ENCODE data around the gene C10orf62.
"Not testable (repeated sequence)": the region's sequence is repeated elsewhere in the genome, so short reads cannot be mapped to it uniquely, and the experiment has no call there.

The C10orf62 gene

GRCh38 chr10:97589479-97589878 is at the start of gene C10orf62:
Gene C10orf62, plus strand, starts transcription at chr10:97589721. Its CDS starts 177 bp downstream, at chr10:97589898.
- DNase-seq: no peak

GRCh38 chr10:97540669-97541500 is 48.6 kb upstream of the C10orf62 start:
- DNase-seq: no peak

DNA sequence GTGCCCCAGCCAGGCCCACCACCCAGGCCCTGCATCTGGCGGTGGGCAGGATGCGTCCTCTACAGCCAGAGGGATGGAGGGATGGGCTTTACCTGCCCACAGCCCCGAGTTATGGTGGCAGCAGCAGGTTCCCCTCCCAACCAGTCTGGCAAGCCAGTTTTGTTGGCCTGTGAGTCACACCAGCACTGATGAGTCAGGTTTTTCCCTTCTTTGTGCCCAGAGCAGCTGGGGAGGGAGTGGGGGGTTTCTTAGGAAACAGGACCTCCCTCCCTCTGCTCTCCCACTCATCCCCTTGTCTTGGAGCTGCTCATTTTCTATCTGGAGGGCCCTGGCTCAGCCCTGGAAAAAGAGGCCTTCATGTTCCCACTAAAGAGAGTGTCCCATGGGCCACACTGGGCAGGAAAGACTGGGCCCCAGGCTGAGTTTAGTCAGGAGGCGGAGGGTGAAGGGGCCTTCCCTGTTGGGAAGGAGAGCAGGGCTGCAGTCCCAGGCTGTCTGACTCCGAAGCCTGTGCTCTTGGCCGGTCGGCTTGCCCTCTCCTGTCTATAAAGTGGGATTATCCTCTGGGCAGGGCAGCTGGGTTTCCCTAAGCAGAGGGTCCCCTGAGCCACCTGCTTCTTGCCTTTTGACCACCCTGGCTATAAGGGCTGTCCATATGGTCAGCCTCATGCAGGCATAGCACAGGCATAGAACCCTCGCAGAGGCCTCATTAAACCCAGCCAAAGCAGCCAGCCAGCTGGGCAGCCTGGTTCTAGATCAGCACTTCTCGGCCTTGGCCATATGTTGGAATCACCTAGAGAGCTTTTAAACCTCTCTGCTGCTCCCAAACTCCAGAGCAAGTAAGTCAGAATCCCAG is 47.1 kb upstream of the C10orf62 start:
- peak; percentile 72 for DNase-seq

GRCh38 chr10:97543025-97543546 is 46.4 kb upstream of the C10orf62 start:
- peak; percentile 77 for DNase-seq

- no peak for DNase-seq
Observed at GRCh38 chr10:97546456-97547270, 42.9 kb upstream of the C10orf62 start.

- no peak for DNase-seq
Observed at GRCh38 chr10:97547271-97547600, 42.3 kb upstream of the C10orf62 start.

DNA sequence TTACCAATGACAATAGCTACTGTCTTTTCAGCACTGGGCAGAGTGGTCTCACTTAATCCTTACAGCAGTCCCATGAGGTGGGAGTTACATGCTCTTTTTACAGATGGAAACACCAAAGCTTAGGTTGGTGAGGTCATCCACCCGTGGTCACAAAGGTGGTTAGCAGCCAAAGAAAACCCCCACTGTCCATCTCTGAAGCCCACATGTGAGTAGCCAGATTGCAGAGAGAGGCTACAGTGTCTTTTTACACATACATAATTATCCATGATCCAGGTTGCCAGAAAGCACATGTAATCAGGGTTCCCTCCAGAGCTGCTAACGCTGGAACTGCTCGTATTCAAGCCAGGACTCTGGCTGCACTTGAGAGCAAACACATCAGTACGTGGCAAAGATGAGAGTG is 41.6 kb upstream of the C10orf62 start:
- DNase-seq: no peak

GRCh38 chr10:97548828-97549455 is 40.6 kb upstream of the C10orf62 start:
- DNase-seq: no peak

GRCh38 chr10:97549587-97550322 is 39.8 kb upstream of the C10orf62 start:
- DNase-seq: no peak

DNA sequence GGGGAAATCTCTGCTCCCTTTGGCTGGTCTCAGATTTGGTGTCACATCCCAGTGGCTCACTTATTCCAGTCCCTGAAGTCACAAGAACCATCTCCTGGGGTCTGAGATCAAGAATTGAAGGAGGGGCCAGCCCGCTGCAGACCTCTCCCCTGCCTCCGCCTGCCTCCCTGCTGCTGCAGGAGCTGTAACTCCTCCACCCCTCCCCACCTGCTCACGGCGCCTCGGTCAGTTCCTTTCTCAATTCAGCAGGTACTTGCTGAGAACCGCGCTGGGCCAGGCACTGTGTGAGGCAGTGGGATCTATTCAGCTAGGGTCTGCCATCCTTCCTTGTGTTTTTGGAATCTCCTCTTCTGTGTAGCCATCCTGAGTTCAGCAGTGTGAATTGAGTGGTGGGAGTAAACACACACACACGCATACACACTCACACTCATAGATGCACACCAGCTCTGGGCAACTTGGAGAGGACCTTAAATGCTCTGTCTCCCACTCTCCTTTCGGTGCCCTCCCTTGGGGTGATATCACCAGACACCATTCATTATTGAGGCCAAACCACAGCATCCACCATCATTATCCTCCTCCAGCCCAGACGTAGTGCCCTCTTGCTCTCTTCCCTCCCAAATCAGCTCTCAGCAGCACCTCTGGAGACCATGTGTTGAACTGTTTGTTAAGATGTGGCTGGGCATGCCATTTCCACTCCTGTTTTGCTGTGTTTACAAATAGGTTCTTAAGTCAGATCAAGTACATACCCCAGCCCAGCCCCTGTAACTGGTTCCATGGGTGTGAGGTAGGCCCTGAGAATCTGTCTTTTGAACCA is 39.0 kb upstream of the C10orf62 start:
- DNase-seq: no peak

DNA sequence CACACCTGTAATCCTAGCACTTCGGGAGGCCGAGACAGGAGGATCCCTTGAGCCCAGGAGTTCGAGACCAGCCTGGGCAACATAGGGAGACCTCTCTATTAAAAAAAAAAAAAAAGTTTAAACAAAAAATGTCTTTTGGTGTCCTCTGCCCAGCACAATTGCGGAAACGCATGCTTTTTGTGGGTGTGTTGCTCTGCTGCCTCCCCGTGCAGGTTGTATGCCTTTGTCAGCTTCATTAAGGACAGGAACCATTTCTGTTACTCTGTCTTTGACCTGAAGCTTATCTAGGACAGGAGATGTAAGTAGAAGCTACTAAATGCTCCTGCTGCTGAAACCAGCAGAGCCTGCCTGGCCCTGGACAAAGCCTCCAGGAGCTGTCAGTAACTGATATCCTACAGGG is 38.2 kb upstream of the C10orf62 start:
- DNase-seq: no peak

GRCh38 chr10:97553575-97554031 is 35.9 kb upstream of the C10orf62 start:
- DNase-seq: peak; percentile 85

- DNase-seq: not testable (repeated sequence)
Observed at GRCh38 chr10:97554336-97554735, 35.2 kb upstream of the C10orf62 start.

- DNase-seq: not testable (repeated sequence)
Observed at GRCh38 chr10:97555541-97555940, 34.0 kb upstream of the C10orf62 start.

GRCh38 chr10:97560731-97561381 is 28.7 kb upstream of the C10orf62 start:
- DNase-seq: not testable (repeated sequence)

DNA sequence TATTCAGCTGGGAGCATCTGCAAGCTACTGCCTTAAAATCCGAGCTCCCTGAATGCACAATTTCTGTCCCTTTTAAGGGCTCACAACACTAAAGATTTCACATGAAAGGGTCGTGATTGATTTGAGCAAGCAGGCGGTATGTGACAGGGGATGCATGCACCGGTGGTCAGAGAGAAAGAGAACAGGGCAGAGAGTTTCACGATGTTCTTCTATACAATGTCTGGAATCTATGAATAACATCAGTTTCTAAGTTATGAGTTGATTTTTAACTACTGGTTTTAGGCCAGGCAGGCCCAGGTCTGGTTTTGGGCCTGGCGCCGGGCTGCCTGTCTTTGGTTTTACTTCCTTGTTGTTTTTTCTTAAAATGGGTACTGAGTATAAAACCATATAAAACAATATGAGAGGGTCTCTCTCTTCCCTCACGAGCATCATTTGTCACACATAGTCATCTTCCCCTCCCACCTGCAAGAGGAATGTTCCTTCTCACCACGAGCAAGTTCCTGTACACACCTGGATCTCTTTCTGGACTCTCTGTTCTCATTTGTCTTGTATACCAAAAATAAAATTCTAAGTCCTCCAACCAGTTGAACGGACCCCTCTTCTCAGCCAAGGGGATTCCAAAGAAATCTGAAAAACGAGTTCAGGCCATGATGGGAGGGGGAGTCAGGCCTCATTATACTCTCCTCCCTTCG is 28.0 kb upstream of the C10orf62 start:
- not testable (repeated sequence) for DNase-seq

DNA sequence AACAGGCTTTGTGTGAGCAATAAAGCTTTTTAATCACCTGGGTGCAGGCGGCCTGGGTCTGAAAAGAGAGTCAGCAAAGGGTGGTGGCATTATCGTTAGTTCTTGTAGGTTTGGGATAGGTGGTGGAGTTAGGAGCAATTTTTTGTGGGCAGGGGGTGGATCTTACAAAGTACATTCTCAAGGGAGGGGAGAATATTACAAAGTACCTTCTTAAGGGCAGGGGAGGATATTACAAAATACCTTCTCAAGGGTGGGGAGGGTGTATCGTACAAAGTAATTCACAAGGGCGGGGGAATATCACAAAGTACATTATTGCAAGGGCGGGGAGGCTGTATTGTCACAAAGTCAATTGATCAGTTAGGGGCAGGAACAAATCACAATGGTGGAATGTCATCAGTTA is 27.2 kb upstream of the C10orf62 start:
- DNase-seq: not testable (repeated sequence)

DNA sequence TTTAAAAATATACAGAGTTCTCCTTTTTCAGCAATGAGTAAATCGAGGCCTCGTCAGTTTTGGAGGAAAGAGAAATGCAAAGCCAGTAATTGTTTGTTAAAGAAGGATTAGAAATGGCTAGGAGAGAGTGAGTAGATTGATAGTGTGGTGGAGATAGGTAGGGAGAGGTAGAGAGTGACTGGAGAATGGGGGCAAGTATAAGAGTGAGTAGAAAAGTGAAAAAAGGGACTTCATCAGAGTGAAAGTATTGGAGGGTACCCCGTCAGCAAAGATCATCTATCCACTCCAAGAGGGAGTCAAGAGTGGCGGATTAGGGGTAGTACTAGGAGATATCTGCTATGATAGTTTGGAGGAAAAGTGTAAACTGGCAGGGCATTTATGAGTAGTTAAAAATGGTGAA is 26.2 kb upstream of the C10orf62 start:
- DNase-seq: no peak

- no peak for DNase-seq
Observed at GRCh38 chr10:97564776-97565175, 24.7 kb upstream of the C10orf62 start.

Measured in activated CD8-positive, alpha-beta memory T cell treated with anti-CD3 and anti-CD28 coated beads for 24 hours (primary cell).